ENCODE measurements around the gene GAS2L3. TPM values are rescaled to one million over a fixed set of nuclear protein-coding genes. Genes with fewer than 3 reads are reported as not detected.

Gene GAS2L3
- total RNA-seq, 1 donor from 2014 or later, result 34.1 TPM

DNA sequence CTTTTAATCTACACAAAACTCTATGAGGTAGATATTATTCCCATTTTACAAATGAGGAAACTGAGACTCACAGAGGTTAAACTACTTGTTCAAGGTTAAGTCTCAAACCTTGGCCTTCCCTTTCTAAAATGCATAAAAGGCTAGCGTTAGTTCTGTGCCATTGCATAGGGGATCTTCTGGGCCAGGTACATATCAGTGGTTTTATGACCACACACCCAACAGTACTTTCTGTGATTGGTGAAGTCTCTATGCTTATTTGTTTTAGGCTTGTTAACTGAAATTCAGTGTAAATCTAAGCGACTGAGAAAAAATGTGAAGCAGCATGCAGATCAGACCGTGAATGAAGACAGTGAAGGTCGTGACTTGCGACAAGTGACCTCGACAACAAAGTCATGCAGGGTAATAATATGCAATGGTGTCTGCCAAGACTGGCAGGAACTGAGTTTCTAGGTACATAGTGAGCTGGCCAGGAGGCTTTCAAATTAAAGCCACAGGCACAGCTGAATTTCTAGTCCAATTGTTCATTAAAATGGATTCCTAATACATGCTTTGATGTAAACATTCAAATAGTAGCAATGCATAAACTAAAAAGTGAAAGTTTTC lies 38.8 kb upstream of the GAS2L3 start:
- peaks cover 36% of the 10 kb centered on the region for H3K27me3 Mint-ChIP-seq (ENCODE audit: low read depth)
- H3K4me3 Mint-ChIP-seq, result no peak overlapping the region
- H3K36me3 Mint-ChIP-seq (ENCODE audit: low read depth), result no peaks in the 10 kb centered on the region
- H3K27ac Mint-ChIP-seq (ENCODE audit: unreplicated experiment), result no peak overlapping the region
- DNase-seq (ENCODE audit: low read depth, low spot score), result no peak
- no peaks in the 10 kb centered on the region for H3K9me3 Mint-ChIP-seq
- peaks cover 4% of the 10 kb centered on the region for H3K4me1 Mint-ChIP-seq
- TF ChIP-seq, protein P1, sequence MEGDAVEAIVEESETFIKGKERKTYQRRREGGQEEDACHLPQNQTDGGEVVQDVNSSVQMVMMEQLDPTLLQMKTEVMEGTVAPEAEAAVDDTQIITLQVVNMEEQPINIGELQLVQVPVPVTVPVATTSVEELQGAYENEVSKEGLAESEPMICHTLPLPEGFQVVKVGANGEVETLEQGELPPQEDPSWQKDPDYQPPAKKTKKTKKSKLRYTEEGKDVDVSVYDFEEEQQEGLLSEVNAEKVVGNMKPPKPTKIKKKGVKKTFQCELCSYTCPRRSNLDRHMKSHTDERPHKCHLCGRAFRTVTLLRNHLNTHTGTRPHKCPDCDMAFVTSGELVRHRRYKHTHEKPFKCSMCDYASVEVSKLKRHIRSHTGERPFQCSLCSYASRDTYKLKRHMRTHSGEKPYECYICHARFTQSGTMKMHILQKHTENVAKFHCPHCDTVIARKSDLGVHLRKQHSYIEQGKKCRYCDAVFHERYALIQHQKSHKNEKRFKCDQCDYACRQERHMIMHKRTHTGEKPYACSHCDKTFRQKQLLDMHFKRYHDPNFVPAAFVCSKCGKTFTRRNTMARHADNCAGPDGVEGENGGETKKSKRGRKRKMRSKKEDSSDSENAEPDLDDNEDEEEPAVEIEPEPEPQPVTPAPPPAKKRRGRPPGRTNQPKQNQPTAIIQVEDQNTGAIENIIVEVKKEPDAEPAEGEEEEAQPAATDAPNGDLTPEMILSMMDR (conservative IDR thresholded peaks at IDR 0.05), result no peak

DNA sequence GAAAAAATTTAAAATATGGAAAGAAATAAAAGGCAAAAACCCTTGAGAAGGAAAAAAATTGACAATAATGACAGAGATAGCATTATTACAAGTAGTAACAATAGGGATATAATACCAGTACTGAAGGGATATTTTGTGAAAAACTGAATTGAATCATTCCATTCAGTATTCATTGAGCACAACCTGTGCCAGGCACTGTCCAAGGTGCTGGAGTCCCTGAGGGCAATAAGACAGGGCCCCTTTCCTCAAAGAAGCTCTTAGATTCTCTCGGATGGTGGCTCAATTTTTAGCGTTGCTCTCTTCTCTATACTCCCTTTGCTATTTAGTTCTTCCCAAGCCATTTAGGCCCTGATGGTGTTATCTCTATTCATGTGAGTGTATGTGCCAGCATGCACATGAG lies 34.3 kb upstream of the GAS2L3 start:
- H3K27ac Mint-ChIP-seq (ENCODE audit: unreplicated experiment), result no peak overlapping the region
- no peak overlapping the region for H3K4me3 Mint-ChIP-seq
- no peaks in the 10 kb centered on the region for H3K9me3 Mint-ChIP-seq
- TF ChIP-seq, protein P1 (conservative IDR thresholded peaks at IDR 0.05), result no peak
- peaks cover 4% of the 10 kb centered on the region for H3K4me1 Mint-ChIP-seq
- H3K27me3 Mint-ChIP-seq (ENCODE audit: low read depth), result peaks cover 29% of the 10 kb centered on the region
- no peaks in the 10 kb centered on the region for H3K36me3 Mint-ChIP-seq (ENCODE audit: low read depth)
- DNase-seq (ENCODE audit: low read depth, low spot score), result peak; percentile 49

DNA sequence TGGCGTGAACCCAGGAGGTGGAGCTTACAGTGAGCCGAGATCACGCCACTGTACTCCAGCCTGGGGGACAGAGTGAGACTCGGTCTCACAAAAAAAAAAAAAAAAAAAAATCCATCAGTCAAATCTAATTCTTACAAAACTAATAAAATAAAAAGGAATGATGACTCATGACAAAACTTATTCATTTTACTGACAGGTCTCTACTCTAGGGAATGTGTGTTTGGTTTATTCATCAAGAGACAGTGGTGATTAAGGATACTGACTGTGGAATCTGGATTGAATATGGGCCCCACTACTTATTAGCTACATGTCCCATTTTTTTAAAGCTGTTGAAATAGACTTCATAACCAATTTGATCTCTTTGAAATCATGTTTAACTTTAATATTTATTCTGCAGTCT lies 29.3 kb upstream of the GAS2L3 start:
- peaks cover 4% of the 10 kb centered on the region for H3K4me1 Mint-ChIP-seq
- no peak overlapping the region for H3K4me3 Mint-ChIP-seq
- H3K36me3 Mint-ChIP-seq (ENCODE audit: low read depth), result no peaks in the 10 kb centered on the region
- peaks cover 23% of the 10 kb centered on the region for H3K27me3 Mint-ChIP-seq (ENCODE audit: low read depth)
- no peak overlapping the region for H3K27ac Mint-ChIP-seq (ENCODE audit: unreplicated experiment)
- no peaks in the 10 kb centered on the region for H3K9me3 Mint-ChIP-seq
- TF ChIP-seq, protein P1 (conservative IDR thresholded peaks at IDR 0.05), result no peak
- no peak for DNase-seq (ENCODE audit: low read depth, low spot score)

DNA sequence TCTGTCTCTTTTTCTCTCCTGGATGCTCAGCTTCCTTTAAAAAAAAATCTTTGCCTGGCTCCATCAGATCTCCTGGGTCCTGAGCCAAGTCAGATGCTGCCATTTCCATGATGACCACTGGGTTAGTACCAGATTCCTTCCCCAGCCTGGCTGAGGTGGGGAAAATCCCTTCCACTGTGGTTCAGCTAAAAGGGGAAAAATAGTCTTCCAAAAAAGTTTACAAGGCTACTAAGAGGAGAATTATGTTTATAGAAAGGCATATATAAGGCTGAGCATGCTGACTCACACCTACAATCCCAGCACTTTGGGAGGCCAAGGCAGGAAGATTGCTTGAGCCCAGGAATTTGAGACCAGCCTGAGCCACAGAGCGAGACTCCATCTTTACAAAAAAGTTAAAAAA lies 28.4 kb upstream of the GAS2L3 start:
- Mint-ChIP-seq H3K27ac (ENCODE audit: unreplicated experiment) (no peak overlapping the region), H3K36me3 (ENCODE audit: low read depth) (no peaks in the 10 kb centered on the region), H3K4me1 (no peaks in the 10 kb centered on the region), H3K4me3 (no peak overlapping the region), H3K27me3 (ENCODE audit: low read depth) (peaks cover 18% of the 10 kb centered on the region), H3K9me3 (no peaks in the 10 kb centered on the region)
- DNase-seq (ENCODE audit: low read depth, low spot score), result no peak
- TF ChIP-seq, protein P1 (conservative IDR thresholded peaks at IDR 0.05), result no peak

DNA sequence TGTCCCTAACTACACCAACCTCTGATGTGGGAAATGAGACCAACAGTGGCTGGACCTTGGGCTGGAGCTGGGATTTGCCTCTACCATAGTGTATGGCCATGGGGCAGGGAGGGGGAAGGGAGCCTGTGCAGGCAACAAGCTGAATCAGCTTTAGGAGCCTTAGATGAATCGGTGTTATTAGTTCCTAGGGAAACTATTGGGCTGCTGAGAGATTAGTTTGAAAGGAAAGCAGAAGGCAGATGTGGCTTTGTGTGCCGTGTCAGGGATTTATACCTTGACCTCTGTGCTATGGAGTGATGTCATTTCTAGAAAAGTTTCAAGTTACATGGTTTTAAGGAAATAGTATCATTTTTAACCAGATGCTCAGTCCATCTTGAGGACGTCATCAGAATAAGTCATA lies 19.5 kb upstream of the GAS2L3 start:
- H3K4me3 Mint-ChIP-seq, result no peak overlapping the region
- DNase-seq (ENCODE audit: low read depth, low spot score), result no peak
- H3K9me3 Mint-ChIP-seq, result no peaks in the 10 kb centered on the region
- peaks cover 10% of the 10 kb centered on the region for H3K4me1 Mint-ChIP-seq
- no peaks in the 10 kb centered on the region for H3K36me3 Mint-ChIP-seq (ENCODE audit: low read depth)
- TF ChIP-seq, protein P1 (conservative IDR thresholded peaks at IDR 0.05), result no peak
- no peak overlapping the region for H3K27ac Mint-ChIP-seq (ENCODE audit: unreplicated experiment)
- H3K27me3 Mint-ChIP-seq (ENCODE audit: low read depth), result peaks cover 4% of the 10 kb centered on the region

Measured in neural crest cell (in vitro differentiated cells).